DMS53 treated with DMSO at 0.1 percent for 48 hours (cell line): Measurements from ENCODE around the gene CD244.

ENCODE experiments used
- DNase-seq: peaks from one replicate; lab custom pipeline; 2025; ENCODE audit not compliant: unreplicated experiment; lab: John Stamatoyannopoulos, UW

Gene CD244

DNA sequence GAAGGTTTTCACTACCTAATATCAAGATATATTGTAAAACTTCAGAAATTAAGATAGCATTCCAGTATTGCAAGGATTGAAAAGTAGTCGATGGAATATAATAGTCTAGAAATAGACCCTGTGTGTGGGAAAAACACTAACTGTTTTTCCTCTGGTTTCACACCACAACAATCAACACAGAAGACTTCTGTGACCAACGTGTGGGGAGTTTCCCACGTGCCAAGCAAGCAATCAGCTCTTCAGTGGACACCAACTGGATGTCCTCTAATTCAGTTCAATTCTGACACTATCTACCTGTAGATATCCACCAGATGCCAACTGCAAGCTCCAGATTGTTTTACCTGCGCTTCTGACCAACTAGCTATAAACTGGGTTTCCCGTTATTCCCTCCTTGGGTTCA, 12.1 kb downstream of the CD244 start:
- no peak for DNase-seq

DNA sequence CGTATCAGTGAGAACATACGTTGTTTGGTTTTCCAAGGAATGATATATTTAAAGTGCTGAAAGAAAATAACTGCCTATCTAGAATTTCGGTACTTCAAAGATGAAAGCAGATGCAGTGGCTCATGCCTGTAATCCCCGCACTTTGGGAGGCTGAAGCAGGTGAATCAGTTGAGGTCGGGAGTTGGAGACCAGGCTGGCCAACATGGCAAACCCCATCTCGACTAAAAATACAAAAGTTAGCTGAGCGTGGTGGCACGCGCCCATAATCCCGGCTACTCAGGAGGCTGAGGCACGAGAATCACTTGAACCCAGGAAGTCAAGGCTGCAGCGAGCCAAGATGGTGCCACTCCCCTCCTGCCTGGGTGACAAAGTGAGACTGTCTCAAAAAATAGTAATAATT, 16.4 kb downstream of the CD244 start:
- no peak for DNase-seq

DNA sequence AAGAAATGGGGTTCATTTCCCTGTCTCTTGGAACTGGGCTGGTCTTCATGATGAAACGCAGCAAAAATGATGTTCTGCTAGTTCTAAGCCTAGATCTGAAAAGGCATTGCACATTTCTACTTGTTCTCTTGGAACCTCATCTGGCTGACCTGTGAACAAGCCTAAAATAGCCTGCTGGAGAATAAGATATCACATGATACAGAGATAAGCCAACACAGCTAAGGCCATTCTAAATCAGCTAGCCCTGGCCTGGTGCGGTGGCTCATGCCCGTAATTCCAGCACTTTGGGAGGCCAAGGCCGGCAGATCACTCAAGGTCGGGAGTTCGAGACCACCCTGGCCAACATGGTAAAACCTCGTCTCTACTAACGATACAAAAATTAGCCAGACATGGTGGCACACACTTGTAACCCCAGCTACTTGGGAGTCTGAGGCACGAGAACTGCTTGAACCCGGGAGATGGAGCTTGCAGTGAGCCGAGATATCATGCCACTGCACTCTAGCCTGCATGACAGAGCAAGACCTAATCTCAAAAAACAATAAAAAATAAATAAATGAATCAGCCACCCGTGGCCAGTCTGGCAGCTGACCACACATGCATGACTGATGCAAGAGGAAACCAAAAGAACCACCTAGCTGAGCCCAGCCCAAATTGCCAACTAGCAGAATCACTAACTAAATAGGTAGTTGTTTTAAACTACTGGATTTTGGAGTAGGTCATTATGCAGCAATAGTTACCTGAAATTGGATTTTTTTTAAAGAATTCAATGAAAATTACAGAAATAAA, 18.0 kb downstream of the CD244 start:
- DNase-seq = no peak

DNA sequence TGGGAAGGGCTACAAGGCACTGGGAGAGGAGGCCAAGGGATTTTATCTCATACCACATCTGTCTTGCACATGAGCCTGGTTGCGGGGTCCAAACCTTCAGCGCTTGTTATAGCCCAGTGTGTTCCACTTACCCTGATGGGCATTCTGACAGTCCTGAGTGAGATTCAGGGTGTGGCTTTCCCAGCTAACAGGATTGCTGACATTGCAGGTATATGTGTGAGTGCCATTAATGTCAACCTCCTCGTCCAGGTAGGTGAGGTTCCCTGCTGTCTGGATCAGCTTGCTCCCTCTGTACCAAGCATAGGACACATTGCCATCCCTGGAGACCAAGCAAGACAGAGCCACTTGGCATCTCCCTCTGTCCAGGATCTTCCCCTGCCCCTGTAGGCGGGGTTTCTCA, 21.6 kb downstream of the CD244 start:
- DNase-seq = no peak

DNA sequence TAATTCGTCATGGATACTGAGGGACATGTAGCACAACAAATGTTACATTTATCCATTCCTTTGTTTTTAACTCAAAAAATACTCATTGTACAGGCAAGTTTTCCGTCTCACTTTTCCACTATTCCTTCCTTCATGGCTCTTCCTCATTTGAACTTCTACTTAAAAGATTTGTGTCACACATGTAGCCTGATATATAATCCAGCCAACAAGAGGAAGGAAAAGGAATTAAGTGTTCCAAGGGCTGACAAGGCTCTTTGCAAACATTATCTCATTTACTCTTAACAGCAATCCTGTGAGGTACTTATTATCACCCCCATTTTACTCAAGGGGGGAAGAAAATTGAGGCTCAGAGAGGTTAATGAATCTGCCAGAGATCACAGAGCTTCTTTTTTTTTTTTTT, 22.9 kb downstream of the CD244 start:
- DNase-seq = no peak

DNA sequence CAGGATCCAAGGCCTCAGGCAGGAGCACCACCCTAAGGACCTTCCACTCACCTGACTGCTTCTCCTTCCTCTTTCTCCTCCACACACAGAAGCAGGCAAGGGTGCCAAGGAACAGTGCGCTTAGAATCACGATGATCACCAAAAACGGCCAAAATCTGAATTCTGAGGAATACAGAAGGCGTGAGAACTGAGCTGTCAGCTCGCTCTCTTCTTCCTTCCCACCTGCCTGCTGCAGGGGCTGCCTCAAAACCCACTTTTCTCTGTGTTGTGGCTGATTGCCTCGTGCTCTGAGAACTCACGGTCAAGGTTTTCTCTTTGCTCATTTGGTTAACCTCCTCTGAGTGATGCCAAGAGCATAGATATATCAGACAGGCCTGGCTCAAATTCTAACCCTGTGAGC, 23.8 kb downstream of the CD244 start:
- no peak for DNase-seq

DNA sequence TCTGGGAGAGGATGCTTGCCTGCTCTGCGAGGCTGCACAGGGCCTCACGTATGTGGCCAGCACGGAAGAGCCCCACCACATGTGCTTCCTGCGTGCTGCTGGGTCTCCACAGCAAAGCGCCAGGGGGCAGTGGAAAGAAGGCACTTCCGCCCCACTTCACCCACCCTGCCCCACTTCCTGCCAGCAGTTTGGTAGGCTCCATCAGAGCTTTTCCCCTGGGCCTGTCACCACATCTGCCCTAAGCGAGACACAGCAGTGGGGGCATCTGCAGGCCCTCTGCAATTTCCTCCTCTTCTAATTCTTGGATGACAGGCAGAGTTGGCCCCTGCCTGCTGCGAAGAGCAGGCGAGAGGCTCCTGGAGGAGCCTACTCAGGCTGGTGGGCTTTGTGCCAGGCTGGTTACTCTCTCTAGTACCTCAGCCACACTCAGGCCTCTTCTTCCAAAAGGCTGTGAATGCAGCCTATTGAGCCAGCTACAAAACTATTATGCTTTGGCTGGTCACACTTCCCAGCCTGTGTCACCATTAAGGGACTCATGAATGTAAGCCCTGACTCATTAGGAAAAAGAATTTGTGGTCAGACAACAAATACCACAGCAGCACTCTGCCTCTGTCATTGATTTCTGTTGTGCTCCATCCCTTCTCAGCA, 25.0 kb downstream of the CD244 start:
- no peak for DNase-seq

DNA sequence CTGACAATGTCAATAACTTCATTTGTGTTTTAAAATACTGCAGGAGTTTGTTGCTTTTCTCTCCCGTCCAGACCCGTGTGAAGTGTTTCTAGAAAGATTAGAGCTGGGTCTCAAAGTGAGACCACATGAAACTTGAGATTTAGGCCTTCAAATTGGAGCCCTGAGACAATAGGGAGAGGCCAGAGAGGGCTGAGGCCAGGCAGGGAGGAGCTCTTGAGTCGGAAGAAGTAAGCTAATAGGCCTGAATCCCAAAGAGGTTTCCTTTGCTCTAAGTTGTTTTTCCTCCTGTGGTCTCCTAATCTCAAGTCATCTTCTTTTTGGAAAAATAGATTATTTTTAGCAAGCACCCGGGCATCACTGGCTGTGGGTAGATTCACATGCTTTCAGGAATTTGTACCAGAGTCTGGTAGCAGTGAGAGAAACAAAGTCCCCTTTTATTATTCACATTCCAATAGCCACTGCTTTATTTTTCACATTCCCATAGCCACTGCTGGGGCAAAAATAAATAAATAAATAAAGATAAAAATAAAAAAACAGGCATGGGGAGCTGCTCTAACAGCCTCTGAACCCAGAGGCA, 25.6 kb downstream of the CD244 start:
- DNase-seq = no peak

DNA sequence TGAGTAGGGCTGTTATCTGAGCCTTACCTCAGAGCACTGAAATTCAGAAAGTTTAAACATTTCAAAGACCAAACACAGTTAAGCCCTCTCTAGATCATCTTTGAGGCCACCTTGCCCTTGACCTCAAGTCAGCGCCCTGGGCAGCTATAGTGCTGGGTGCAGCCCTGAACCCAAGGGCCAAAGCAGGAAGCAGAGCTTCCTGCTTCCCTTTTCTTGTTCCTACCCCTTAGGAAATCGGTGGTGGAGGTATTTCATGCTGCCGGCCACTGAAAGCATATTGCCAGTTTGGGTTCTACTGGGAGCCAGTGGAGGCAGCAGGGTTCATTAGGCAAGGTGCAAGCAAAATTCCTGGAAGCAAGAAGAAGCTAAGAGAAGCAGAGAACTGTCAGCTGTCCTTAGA, 26.1 kb downstream of the CD244 start:
- no peak for DNase-seq

DNA sequence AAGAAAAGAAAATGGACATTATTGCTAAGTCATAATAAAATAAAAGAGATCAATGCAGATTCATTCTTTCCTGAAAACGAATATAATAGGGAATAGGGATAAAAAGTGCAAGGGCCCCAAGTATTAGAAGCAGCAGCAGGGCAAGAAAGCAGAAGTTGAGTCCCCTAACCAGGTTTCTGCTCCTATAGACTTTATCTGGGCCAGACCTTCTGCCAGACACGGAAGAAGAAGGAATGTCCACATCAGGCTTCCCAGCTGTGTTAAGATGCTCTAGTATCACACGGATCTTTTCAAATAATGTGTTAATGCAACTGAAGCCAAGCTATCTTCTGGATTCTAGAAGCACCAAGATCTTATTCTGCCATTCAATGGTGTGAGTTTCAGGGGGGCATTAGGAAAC, 26.9 kb downstream of the CD244 start:
- no peak for DNase-seq

DNA sequence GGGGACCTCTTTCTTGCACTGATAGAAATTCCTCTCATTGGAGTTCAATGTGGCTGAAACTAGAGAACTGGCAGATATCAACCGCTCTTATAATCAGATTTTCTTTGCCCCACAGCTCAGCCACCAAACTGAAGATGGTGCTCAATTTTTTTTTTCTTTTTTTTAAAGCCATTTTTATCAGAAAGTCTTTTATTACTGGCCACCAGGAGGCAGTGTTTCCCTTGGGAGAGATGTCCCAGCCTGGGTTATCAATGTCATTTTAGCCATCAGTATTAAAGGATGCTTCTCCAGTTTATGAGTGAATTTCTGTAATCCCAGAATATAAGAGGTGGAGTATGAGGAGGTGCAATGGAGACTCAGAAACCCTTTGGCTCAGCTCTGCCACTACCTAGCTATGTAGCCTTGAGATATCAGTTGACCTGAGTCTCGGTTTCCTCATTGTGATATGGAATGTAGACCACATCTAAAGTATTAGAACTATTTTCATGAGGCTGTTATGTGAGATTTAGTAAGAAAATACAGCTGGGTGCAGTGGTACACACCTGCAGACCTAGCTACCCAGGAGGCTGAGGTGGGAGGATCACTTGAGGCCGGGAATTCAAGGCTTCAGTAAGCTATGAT, 27.6 kb downstream of the CD244 start:
- DNase-seq = peak; percentile 54

DNA sequence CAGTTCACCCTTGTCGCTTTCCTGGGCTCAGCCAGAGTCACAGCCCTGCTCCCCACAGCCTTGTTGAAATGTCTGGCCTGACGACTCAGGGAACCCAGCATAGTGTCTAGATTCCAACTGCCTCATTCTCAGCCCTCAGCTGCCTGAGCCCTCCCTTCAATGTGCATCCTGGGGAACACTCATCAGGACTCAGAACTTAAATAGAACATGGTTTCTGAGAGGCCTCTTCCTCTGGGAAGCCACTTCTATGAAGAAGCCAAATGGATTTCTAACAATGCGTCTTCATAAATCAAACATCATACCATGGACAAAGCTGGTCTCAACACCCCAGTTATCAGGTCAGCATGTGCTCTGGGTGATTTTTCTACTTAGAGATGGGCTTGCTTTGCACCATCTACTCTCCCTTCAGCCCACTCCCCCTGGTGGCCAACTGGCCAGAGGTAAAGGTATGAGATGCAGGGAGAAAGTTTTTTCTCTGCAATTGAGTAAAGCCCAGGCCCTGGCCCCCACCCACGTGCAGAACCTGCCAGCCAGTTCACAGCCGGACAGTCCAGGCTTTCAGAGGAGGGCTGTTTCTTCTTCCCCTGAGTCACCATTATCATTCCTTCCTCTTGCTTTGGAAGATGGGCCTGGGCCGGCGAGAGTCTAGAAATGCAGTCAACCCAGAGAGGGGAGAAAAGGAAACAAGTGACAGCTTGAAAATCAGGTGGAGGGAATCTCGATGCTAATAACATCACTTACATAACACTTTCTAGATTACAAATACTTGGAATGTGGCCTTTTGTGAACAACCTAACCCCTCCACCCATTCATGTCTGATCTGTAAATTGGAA, 32.1 kb downstream of the CD244 start:
- peak; percentile 70 for DNase-seq

DNA sequence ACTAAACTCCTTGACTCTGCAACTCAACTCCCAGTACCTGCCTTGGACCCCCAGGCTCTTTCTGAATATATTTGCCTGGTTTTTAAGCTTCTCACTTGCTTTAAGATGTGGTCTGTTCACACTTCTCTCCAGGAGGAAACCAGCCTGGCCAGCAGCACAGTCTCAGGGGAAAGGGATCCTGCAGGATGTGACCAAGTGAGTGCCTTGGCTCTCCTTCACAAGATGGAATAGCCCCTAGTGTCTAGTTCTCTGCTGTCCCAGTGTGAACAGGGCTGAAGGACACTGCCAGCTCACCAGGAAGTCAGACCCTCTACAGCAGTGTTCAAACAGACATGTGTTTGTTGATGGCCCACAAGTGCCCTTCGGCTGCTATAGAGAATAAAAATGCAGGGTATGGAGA, 32.9 kb downstream of the CD244 start:
- peak; percentile 48 for DNase-seq

DNA sequence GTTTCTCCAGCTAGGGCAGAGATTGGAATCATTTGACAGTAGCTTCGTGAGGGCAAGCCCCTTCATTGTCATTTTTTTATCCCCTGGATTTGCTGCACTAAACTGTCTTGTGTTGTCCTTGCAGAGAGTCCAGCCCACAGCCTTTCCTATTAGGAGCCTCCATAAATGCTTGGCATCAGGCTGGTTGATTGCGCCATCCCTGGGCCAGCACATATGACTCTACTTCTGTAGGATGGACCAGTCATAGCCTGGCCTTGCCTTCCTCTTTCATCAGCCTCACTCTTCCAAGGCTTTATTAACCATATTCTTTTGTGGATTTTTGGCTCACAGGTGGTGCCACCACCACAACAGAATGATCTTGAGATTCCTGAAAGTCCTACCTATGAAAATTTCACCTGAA, 35.3 kb downstream of the CD244 start:
- DNase-seq = no peak

DNA sequence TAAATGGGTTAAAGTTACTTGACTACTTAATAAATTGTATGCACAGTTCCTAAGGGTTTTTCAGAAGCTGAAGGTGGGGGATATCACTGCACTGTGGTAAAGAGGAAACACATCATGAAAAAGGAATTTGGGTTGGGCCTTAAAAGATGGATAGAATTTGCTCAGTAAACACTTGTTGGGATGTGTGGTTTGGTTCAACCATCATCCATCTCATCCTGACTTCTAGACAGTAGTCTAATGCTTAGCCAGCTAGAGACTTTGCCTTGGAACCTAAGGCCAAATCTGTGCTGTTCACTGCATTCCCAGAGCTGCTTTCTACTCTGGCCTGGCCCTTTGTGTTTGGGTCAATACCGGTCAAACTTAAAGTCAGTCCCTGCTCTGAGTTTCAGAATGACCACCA, 36.1 kb downstream of the CD244 start:
- DNase-seq = no peak

DNA sequence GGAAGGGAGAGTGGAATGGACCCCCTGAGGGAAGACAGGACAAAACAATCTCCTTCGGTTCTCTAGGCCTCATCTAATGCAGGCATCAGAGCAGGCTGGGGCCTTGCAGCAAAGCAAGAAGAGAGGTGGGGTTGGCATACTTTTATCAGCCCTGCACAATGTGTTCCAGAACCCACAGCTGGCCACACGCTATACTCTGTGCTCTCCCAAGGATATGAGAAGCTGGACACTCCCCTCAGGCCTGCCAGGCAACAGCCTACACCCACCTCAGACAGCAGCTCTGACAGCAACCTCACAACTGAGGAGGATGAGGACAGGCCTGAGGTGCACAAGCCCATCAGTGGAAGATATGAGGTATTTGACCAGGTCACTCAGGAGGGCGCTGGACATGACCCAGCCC, 39.4 kb downstream of the CD244 start:
- DNase-seq = no peak

DNA sequence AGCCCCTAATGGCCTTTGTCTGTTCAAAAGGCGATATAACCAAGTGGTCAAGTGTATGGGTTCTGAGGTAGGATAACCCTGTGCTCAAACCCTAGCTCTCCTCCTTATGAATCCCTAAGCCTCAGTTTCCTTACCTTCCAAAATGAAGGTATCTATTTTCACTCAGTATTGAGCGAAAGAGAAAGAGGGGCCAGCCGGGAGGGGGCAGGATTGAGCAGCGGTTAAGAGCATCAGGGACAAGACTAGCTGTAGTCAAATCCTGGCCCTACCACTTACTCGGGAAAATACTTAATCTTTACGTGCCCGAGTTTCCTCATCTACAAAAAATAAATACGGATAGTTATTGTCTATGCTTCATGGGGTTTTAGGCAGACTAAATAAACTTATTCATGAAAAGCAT, 41.1 kb downstream of the CD244 start:
- no peak for DNase-seq

DNA sequence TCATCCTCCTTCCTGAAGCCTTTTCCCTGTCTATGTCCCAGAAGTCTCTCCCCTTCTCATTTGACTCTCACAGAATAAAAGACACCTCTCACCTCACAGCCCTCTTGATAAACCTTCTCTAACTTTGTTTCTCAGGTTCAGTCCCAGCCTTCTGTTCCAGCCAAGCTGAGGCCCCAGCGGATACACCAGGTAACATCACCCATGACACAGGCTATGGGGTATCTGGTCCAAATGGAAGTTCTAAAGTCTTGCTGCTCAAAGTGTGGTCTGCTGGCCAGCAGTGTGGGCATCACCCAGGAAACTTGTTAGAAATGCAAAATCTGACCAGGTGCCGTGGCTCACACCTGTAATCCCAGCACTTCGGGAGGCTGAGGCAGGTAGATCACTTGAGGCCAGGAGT, 43.5 kb downstream of the CD244 start:
- DNase-seq = no peak

DNA sequence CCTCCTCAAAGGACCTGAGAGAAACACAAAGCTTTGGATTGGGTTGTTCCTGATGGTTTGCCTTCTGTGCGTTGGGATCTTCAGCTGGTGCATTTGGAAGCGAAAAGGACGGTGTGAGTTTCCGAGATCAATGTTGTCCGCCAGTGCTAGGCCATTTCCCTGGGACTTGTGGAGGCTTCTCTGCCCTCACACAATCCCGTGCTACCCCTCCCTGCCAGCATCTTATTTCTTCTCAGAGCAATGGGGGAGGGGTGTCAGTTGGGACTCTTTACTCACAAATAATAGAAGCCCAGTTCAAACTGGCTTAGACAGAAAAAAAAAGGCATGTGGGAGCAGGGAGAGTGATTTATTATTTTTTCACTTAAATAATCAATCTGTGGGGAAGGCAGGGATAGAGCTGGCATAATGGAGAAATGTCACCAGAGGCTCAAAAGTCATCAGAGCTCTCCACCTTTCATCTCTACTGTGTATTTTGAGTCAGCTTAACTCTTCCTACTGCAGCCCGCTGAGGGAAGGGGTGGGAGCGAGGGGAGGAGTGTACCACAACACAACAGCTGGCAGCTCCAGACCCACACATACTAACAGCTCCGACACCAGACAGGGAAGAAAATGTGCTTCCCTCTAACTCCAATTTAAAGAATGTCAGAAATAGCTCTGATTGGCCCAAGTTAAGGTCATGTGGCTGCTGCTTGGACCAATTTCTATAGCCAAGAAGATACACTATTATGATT, 44.3 kb downstream of the CD244 start:
- DNase-seq = no peak

DNA sequence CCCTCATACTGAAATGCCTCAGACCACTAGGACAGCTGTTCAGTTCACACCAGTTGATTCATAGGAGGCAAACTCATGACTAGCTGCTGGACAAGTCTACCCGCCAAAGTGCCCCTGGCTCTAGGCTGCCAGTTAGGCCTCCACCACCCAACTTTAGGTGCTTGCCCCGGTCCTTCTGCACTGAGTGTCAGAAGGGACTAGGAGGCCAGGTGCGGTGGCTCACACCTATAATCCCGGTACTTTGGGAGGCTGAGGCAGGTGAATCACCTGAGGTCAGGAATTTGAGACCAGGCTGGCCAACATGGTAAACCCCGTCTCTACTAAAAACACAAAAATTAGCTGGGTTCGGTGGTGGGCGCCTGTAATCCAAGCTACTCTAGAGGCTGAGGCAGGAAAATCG, 47.8 kb downstream of the CD244 start:
- no peak for DNase-seq

DNA sequence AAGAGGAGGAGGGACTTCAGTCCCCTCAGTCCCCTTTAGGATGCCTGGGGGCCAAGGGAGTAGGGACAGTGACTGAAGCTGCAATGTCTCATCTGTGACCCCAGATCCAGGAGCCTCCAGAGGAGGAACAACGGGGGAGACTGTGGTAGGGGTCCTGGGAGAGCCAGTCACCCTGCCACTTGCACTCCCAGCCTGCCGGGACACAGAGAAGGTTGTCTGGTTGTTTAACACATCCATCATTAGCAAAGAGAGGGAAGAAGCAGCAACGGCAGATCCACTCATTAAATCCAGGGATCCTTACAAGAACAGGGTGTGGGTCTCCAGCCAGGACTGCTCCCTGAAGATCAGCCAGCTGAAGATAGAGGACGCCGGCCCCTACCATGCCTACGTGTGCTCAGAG, 48.4 kb downstream of the CD244 start:
- no peak for DNase-seq
